Stimulated activated CD4-positive, alpha-beta T cell treated with anti-CD3 and anti-CD28 coated beads, Interleukin-15, amount 100 ng/mL, for 24 hours (primary cell): ENCODE results near the gene PCDHA13.
A peak's percentile ranks its signal among the peaks of the same experiment; 100 is the strongest.
"Not testable (repeated sequence)": the region's sequence is repeated elsewhere in the genome, so short reads cannot be mapped to it uniquely, and the experiment has no call there.

Source experiments
- DNase-seq: peaks from one replicate; pipeline ENCODE4 v3.0.0-alpha.2; 2020

Gene PCDHA13

GRCh38 chr5:140881889-140882590 lies at the start of gene PCDHA13:
Gene PCDHA13 (plus strand): TSS chr5:140882124. CDS start chr5:140882269, 145 bp downstream.
- no peak for DNase-seq

- no peak for DNase-seq
These were observed 47.9 kb upstream of the PCDHA13 start, which contains the start of gene PCDHA7 for GRCh38 chr5:140833993-140834392. Gene PCDHA7 (plus strand): TSS chr5:140834269. CDS start chr5:140834384, 115 bp downstream.

DNA sequence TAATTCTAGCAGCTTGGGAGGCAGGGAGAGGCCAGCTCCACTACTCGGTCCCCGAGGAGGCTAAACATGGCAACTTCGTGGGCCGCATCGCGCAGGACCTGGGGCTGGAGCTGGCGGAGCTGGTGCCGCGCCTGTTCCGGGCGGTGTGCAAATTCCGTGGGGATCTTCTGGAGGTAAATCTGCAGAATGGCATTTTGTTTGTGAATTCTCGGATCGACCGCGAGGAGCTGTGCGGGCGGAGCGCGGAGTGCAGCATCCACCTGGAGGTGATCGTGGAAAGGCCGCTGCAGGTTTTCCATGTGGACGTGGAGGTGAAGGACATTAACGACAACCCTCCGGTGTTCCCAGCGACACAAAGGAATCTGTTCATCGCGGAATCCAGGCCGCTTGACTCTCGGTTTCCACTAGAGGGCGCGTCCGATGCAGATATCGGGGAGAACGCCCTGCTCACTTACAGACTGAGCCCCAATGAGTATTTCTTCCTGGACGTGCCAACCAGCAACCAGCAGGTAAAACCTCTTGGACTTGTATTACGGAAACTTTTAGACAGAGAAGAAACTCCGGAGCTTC lies 47.4 kb upstream of the PCDHA13 start:
- DNase-seq = not testable (repeated sequence)

DNA sequence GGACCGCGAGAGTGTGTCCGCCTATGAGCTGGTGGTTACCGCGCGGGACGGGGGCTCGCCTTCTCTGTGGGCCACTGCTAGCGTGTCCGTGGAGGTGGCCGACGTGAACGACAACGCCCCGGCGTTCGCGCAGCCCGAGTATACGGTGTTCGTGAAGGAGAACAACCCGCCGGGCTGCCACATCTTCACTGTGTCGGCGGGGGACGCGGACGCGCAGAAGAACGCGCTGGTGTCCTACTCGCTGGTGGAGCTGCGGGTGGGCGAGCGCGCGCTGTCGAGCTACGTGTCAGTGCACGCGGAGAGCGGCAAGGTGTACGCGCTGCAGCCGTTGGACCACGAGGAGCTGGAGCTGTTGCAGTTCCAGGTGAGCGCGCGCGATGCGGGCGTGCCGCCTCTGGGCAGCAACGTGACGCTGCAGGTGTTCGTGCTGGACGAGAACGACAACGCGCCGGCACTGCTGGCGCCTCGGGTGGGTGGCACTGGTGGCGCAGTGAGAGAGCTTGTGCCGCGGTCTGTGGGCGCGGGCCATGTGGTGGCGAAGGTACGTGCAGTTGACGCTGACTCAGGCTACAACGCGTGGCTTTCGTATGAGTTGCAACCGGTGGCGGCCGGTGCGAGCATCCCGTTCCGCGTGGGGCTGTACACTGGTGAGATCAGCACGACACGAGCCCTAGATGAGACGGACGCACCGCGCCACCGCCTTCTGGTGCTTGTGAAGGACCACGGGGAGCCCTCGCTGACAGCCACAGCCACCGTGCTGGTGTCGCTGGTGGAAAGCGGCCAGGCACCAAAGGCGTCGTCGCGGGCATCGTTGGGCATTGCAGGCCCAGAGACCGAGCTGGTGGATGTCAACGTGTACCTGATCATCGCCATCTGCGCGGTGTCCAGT lies 46.1 kb upstream of the PCDHA13 start:
- no peak for DNase-seq

GRCh38 chr5:140840978-140841962 lies 40.7 kb upstream of the PCDHA13 start, which contains the start of gene PCDHA8:
Gene PCDHA8 (plus strand): TSS chr5:140841187. CDS start chr5:140841322, 135 bp downstream.
- DNase-seq = peak; percentile 22

DNA sequence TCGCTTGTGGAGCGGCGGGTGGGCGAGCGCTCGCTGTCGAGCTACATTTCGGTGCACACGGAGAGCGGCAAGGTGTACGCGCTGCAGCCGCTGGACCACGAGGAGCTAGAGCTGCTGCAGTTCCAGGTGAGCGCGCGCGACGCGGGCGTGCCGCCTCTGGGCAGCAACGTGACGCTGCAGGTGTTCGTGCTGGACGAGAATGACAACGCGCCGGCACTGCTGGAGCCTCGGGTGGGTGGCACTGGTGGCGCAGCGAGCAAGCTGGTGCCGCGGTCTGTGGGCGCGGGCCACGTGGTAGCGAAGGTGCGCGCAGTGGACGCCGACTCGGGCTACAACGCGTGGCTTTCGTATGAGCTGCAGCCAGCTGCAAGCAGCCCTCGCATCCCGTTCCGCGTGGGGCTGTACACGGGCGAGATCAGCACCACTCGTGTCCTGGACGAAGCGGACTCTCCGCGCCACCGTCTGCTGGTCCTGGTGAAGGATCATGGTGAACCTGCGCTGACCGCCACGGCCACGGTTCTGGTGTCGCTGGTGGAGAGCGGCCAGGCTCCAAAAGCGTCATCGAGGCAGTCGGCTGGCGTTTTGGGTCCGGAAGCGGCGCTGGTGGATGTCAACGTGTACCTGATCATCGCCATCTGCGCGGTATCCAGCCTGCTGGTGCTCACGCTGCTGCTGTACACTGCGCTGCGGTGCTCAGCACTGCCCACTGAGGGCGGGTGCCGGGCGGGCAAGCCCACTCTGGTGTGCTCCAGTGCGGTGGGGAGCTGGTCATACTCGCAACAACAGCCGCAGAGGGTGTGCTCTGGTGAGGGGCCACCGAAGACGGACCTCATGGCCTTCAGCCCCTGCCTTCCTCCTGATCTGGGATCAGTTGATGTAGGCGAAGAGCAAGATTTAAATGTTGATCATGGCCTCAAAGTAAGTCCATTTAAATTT lies 38.9 kb upstream of the PCDHA13 start:
- no peak for DNase-seq

DNA sequence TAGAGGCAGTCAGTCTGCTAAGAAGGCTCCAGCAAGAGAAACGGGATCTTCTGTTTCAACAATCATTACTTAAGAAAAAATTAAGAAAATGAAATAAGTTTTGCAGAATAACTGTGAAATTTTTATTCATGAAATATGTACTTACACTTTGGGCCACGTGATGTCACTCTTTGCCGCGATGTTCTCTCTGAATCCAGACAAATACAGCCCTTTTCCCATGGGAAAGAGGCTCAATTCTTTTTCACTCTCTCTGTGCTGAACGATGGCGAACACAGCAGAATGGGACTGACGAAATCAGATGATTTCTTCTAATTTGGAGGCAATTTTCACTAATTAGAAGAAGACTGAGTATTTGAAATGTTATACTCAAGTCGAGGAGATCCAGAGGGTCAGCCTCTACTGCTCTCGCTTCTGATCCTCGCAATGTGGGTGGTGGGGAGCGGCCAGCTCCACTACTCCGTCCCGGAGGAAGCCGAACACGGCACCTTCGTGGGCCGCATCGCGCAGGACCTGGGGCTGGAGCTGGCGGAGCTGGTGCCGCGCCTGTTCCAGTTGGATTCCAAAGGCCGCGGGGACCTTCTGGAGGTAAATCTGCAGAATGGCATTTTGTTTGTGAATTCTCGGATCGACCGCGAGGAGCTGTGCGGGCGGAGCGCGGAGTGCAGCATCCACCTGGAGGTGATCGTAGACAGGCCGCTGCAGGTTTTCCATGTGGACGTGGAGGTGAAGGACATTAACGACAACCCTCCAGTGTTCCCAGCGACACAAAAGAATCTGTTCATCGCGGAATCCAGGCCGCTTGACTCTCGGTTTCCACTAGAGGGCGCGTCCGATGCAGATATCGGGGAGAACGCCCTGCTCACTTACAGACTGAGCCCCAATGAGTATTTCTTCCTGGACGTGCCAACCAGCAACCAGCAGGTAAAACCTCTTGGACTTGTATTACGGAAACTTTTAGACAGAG lies 33.5 kb upstream of the PCDHA13 start, which contains the start of gene PCDHA9:
Gene PCDHA9, plus strand, starts transcription at position 244 of the 964 bp plus-strand sequence. Its CDS starts 114 bp downstream, at position 358.
- not testable (repeated sequence) for DNase-seq

GRCh38 chr5:140849831-140850634 lies 31.9 kb upstream of the PCDHA13 start:
- not testable (repeated sequence) for DNase-seq

DNA sequence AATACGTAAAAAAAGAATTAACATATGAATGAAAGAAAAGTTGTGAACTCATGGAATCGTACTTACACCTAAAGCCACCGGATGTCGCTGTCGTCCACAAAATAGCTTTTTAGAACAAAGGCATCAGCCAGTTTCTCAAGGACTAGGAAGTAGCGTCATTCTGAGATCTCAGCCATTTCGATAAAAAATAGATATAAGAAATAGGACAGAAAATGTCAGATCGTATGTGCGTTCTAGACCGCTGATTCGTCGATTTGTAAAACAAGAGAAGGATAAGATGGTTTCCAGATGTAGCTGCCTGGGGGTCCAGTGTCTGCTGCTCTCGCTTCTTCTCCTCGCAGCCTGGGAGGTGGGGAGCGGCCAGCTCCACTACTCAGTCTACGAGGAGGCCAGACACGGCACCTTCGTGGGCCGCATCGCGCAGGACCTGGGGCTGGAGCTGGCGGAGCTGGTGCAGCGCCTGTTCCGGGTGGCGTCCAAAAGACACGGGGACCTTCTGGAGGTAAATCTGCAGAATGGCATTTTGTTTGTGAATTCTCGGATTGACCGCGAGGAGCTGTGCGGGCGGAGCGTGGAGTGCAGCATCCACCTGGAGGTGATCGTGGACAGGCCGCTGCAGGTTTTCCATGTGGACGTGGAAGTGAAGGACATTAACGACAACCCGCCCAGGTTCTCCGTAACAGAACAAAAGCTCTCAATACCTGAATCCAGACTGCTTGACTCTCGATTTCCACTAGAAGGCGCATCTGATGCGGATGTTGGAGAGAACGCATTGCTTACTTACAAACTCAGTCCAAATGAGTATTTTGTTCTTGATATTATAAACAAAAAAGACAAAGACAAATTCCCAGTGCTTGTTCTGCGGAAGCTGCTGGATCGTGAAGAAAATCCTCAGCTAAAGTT lies 25.9 kb upstream of the PCDHA13 start, which contains the start of gene PCDHA10:
Gene PCDHA10, plus strand, starts transcription at position 126 of the 903 bp plus-strand sequence. Its CDS starts 152 bp downstream, at position 278.
- no peak for DNase-seq

DNA sequence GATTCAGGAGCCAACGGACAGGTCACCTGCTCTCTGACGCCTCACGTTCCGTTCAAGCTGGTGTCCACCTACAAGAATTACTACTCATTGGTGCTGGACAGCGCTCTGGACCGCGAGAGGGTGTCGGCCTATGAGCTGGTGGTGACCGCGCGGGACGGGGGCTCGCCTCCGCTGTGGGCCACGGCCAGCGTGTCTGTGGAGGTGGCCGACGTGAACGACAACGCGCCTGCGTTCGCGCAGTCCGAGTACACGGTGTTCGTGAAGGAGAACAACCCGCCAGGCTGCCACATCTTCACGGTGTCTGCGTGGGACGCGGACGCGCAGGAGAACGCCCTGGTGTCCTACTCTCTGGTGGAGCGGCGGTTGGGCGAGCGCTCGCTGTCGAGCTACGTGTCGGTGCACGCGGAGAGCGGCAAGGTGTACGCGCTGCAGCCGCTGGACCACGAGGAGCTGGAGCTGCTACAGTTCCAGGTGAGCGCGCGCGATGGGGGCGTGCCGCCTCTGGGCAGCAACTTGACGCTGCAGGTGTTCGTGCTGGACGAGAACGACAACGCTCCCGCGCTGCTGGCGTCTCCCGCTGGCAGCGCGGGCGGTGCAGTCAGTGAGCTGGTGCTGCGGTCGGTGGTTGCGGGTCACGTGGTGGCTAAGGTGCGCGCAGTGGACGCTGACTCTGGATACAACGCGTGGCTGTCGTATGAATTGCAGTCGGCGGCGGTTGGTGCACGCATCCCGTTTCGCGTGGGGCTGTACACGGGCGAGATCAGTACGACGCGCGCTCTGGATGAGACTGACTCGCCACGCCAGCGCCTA lies 24.5 kb upstream of the PCDHA13 start:
- no peak for DNase-seq

- no peak for DNase-seq
These were observed 24.0 kb upstream of the PCDHA13 start for GRCh38 chr5:140857987-140858240.

- DNase-seq = no peak
These were observed 19.3 kb upstream of the PCDHA13 start for GRCh38 chr5:140862441-140863295.

DNA sequence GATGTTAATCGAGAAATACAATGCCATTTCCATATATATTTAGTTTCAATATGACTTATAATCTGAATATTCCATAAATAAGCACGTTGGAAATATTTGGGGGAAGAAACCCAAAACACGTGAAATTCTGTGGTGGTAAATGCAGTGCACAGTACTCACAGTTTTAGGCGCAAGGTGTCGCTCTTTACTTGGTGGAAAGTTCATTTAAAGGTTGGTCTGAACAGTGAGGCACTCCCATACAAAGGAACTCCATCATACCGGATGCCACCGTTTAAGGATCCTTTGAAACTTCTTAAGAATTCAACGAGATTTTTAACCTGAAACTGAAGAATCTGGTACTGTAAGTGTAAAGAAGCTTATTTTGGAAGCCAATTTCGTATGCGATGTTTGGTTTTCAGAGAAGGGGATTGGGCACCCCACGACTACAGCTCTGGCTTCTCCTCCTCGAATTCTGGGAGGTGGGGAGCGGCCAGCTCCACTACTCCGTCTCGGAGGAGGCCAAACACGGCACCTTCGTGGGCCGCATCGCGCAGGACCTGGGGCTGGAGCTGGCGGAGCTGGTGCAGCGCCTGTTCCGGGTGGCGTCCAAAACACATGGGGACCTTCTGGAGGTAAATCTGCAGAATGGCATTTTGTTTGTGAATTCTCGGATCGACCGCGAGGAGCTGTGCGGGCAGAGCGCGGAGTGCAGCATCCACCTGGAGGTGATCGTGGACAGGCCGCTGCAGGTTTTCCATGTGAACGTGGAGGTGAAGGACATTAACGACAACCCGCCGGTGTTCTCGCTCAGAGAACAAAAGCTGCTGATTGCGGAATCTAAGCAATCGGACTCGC lies 13.0 kb upstream of the PCDHA13 start, which contains the start of gene PCDHA11:
Gene PCDHA11, plus strand, starts transcription at position 237 of the 834 bp plus-strand sequence. Its CDS starts 147 bp downstream, at position 384.
- no peak for DNase-seq

DNA sequence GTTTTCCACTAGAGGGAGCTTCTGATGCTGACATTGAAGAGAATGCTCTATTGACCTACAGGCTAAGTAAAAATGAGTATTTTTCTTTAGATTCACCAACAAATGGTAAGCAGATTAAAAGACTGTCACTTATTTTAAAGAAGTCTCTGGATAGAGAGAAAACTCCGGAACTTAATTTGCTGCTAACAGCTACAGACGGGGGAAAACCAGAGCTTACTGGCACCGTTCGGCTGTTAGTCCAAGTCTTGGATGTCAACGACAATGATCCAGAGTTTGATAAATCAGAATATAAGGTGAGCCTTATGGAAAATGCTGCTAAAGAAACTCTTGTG lies 12.4 kb upstream of the PCDHA13 start:
- no peak for DNase-seq
